ENCODE measurements around the gene WFS1.

Gene WFS1, protein sequence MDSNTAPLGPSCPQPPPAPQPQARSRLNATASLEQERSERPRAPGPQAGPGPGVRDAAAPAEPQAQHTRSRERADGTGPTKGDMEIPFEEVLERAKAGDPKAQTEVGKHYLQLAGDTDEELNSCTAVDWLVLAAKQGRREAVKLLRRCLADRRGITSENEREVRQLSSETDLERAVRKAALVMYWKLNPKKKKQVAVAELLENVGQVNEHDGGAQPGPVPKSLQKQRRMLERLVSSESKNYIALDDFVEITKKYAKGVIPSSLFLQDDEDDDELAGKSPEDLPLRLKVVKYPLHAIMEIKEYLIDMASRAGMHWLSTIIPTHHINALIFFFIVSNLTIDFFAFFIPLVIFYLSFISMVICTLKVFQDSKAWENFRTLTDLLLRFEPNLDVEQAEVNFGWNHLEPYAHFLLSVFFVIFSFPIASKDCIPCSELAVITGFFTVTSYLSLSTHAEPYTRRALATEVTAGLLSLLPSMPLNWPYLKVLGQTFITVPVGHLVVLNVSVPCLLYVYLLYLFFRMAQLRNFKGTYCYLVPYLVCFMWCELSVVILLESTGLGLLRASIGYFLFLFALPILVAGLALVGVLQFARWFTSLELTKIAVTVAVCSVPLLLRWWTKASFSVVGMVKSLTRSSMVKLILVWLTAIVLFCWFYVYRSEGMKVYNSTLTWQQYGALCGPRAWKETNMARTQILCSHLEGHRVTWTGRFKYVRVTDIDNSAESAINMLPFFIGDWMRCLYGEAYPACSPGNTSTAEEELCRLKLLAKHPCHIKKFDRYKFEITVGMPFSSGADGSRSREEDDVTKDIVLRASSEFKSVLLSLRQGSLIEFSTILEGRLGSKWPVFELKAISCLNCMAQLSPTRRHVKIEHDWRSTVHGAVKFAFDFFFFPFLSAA

DNA sequence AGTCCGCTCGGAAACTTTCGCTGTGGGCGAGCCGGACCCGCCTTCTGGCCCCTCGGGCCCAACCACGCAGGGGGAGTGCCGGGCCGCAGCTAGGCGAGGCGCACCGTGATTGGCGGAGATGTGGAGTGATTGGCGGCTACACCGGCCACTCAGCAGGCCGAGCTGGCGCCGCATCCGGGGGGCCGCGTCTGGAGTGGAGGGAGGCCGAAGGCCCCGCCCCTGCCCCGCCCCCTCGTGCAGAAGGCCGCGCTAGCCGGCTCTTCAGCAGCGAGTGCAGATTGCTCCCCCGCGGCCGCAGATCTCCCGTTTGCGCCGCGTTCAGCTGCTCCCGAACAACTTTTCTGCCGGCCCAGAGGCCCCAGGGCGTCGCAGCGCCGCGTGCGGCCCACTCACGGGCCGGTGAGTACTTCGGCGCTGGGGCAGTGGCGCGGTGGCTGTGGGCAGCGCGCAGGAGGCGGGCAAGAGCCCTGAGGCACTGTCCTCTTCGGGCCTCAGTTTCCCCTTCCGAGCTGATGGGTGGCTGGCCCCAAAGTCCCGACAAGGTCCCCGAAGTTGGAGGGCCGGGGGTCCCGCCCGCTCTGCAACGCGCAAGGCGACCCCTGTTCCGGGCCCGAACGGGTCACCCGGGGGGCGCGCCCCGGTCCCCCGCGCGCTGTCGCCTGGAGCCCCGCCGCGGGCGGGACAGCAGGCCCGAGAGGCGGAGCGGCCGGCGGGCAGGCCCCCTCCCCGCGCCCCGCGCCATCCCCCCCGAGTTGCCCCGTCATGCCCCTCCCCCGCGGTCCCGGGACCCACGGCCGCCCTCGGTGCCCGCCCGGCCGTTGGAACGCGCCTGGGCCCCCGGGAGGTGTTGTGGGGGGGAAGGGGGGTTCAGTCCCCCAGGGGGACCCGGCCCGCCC, at the start of gene WFS1:
TSS of gene WFS1 (plus strand) at position 235 of the 896 bp plus-strand sequence. CDS start 7,606 bp downstream, outside the sequence.
- DNase-seq, result peak; percentile 100

- no peak for DNase-seq
Measured at GRCh38 chr4:6221301-6221850, 48.3 kb upstream of the WFS1 start.

DNA sequence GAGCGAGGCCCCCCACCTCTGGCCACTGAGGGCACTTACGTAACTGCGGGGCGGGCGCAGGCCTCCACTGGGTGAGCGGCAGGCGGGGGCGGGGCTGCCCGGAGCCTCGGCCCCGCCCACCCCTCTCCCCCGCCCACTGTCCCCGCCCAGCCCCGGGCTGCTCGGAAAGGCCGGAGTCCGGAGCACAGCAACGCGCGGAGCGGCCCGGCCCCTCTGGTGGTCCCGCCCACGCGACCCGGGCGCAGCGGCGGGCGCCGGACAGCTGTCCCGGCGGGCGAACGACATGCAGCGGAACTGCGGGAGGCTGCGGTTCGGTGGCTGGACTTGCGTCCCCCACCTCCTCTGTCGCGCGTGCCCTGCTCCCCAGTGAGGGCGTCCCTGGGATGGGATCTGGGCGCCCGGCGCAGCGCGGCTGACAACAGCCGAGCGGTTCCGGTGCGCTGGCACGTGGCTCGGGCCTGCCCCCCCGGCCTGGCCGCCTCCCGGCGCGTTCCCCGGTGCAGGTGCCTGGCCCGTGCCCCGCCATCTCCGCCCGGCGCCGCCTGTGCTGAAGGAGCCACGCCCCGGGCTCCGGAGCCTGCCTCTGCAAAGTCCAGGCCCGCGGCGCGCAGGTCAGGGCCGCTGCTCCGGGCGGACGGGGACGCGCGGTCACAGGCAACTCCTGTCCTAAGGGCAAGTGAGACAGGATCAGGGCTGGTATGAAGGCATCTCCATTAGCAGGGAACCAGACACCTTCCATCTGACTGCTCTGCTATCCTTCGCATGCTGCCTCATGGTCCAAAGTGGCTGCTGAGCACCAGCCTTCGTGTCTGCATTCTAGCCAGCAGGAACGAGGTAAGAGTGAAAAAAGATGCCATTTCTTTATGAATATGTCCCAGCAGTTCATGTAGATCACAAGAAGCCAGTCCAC, 47.5 kb upstream of the WFS1 start:
- peak; percentile 40 for DNase-seq

DNA sequence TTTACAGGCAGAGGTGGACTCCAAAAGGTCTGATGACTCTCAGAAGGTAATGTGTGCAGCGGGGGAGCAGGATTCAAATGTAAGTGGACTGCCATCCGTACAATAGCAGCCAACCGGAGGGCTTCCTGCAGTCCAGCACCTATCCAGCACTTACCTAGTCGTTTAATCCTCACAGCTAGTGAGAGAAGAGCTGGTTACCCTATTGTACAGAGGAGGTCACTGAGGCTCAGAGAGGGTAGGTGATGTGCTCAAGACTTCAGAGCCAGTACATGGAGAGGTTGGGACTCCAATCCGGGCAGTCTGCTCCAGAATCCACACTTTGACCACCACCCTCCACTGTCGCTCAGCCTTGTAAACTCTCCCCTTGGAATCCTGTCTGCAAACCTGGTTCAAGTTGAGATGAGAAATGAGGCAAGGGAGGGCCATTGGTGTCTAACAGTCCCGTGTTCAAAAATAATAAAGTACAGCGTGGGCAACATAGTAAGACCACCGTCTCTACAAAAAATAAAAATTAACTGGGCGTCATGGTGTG, 46.8 kb upstream of the WFS1 start:
- DNase-seq, result no peak

DNA sequence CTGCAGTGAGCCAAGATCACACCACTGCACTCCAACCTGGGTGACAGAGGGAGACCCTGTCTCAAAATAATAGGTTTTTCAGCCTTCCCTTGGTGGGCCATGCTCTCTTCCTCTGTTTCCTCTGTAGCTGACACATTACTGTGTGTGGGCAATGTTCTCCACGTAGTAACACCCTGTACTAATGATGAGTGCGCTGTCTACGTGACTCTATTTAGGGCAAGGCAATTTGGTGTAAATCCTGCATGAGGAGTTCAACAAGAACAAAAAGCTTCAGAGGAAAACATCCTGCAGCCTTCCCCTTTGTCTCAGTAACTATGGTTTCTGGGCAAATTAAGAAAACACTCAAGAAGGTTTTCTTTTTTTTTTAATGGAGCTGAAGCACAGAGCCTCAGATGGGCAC, 44.9 kb upstream of the WFS1 start:
- no peak for DNase-seq

DNA sequence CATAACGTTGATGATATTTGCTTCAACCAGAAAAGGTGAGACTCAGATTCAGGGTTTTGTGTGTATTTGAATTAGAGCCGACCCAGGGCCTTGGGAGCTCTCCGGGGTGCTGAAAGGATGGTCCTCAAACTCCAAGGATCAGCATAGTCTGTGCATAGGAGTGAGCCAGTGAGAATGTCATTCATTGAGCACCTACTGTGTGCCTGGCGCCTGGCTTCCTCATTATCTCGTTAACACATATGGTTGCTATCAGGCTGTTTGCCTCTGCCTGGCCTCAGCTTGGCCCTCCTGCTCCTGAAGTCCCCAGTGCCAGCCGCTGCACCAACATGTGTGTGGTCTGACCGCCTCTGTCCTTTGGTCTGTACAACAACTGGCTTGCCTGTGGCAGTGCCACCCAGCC, 44.2 kb upstream of the WFS1 start:
- peak; percentile 46 for DNase-seq

- DNase-seq, result no peak
Measured at GRCh38 chr4:6226506-6226905, 43.1 kb upstream of the WFS1 start.

DNA sequence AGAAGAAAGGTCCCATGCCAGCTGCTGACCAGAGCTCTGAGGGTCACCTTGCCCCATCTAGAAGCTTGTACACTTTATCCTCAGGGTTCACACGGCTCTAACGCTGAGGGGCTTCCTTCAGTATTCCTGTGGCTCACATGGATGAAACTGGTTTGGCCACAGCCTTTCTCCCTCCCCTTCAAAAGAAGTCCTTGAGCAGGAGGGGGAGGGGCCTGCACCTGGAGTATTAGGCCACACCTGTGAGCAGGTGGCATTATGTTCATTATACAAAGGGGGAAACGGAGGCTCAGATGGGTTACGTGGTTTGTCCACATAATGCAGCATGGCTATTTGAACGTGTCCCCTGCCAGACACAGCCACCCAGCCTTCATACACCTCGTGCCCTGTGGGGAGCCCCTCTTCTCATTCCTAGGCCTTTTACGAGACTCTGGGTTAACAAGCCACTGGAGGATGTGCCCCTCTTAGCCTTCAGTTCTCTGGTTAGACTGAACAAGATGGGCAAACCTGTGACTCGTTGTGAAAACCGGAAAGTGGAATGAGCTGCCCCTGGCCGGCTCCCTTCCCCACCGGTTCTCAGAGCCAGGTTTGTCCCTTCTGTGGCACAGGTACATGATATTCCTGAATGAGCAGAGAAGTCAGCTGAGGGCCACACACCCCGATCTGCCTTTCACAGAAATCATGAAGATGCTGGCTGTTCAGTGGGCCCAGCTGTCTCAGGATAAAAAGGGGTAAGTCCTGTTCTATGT, 42.1 kb upstream of the WFS1 start:
- no peak for DNase-seq

DNA sequence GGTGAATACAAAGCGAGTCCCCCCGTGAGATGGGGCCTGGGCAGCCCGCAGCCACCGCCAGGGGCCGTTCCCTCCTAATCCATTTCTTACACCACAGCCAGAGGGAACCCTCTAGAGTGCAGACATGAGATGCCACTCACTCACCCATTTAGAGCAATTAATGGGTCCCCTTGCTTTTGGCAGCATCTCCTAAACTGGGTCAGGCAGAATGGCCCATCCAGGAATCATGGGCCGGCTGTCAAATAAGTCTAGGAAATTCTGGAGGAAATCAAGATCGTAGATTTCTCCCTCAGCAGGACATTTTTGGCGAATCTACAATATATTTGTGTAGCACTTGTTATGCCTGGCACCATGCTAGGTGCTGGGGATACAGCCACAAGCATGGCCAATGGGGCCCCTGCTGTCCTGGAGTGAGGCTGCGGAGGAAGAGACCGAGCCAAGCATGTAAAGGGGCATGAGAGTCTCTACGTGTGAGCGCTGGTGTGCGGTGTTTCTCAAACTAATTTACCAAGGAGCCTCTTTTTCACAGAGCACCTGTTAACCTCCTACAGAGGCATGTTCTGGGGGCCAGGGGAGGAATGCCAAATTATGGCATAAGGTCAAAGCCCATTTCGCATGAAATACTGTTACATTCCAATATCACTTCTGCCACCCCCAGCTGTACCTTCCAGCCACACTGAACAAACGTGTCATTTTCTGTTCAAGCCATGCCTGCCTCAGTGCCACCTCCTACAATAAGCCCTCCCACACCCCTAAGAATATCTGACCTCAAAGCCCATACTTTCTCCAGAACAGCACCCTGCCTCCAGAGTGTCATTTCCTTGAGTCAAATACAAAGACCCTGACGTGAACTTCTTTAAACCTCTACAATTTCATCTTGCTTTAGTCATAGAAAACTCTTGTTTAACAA, 41.2 kb upstream of the WFS1 start:
- DNase-seq, result no peak

- peak; percentile 52 for DNase-seq
Measured at GRCh38 chr4:6229095-6229494, 40.6 kb upstream of the WFS1 start.

- DNase-seq, result no peak
Measured at GRCh38 chr4:6229671-6230501, 39.8 kb upstream of the WFS1 start.

- no peak for DNase-seq
Measured at GRCh38 chr4:6230502-6230785, 39.2 kb upstream of the WFS1 start.

GRCh38 chr4:6230827-6231662, 38.6 kb upstream of the WFS1 start:
- no peak for DNase-seq

- DNase-seq, result no peak
Measured at GRCh38 chr4:6231663-6232165, 37.9 kb upstream of the WFS1 start.

GRCh38 chr4:6232836-6233785, 36.5 kb upstream of the WFS1 start:
- no peak for DNase-seq

GRCh38 chr4:6233929-6234328, 35.7 kb upstream of the WFS1 start:
- no peak for DNase-seq

All from femur (tissue), 1 donor.